K562 (cell line): ENCODE results near the gene PRSS56. TPM values are rescaled to one million over a fixed set of nuclear protein-coding genes. Genes with fewer than 3 reads are reported as not detected.

ENCODE experiments used
- ATAC-seq: fragments of 200-7000 bp; cut with Tn5 transposase; 3 replicates; pipeline ENCODE4 v1.9.1; 2020; ENCODE audit warnings: moderate library complexity
- BruUV-seq: library from RNA; stranded (reverse); fragments of 400-500 nt; replicated peaks from 2 replicates; lab custom pipeline; 2021; lab: Mats Ljungman, UMichigan
- CTCF ChIA-PET: fragments of 300-600 bp; formaldehyde crosslinking; extraction: SDS; loops from one replicate; lab custom pipeline; 2021; ENCODE audit warnings: low intra/inter-chr PET ratio; lab: Yijun Ruan, JAX
- POLR2A ChIA-PET: fragments of 300-600, 350-650 bp; sonication (Branson Sonifier 250); formaldehyde crosslinking; extraction: SDS; loops from one replicate; lab custom pipeline; 2021; ENCODE audit warnings: antibody characterized with exemption, inconsistent platforms; lab: Yijun Ruan, JAX
- DNase-seq, 4 experiments: peaks; one replicate each; pipeline versions ENCODE4 v3.0.0 to v3.0.0-alpha.2; 2011 to 2018; ENCODE audit warnings: low spot score in 3 of 4, mixed read lengths in 3 of 4; ENCODE audit errors: extremely low read depth in 1 of 4
- FAIRE-seq: peaks from 2 replicates; lab custom pipeline; 2011; peaks lifted over from hg19 to GRCh38; lab: Jason Lieb, UNC
- H2AFZ ChIP-seq: 2 replicates; pipeline ENCODE4 v1.6.0; 2011; ENCODE audit warnings: low read depth, low read length, control low read depth, inconsistent platforms
- H3K27ac ChIP-seq: fragments of 200-600 bp; 3 replicates; pipeline ENCODE4 v1.8.0; 2011; ENCODE audit warnings: low read depth, mild to moderate bottlenecking, control low read depth, inconsistent platforms, low read length, moderate library complexity, mixed read lengths; ENCODE audit errors: extremely low read depth
- H3K27me3 ChIP-seq, 2 experiments: fragments of 300-600 bp in 1 of 2; 2 replicates in 1 of 2; 3 replicates in 1 of 2; pipeline versions ENCODE4 v1.6.0 to v1.8.0; 2011; ENCODE audit warnings: inconsistent platforms in 2 of 2, low read length in 2 of 2, mild to moderate bottlenecking in 1 of 2, mixed read lengths in 1 of 2, moderate library complexity in 1 of 2; ENCODE audit not compliant: control insufficient read depth in 2 of 2, insufficient read depth in 2 of 2
- H3K36me3 ChIP-seq: fragments of 300-600 bp; 3 replicates; pipeline ENCODE4 v1.8.0; 2011; ENCODE audit warnings: mild to moderate bottlenecking, low read length, inconsistent platforms; ENCODE audit not compliant: control insufficient read depth, insufficient read depth
- H3K4me1 ChIP-seq, 2 experiments: fragments of 200-600 bp in 1 of 2; replicated peaks in 1 of 2; 2 replicates in 1 of 2; 3 replicates in 1 of 2; pipeline versions ENCODE4 v1.5.1 to v1.8.0; 2011; ENCODE audit warnings: inconsistent platforms in 2 of 2, low read length in 2 of 2, mild to moderate bottlenecking in 1 of 2, mixed read lengths in 1 of 2, moderate library complexity in 1 of 2; ENCODE audit not compliant: control insufficient read depth in 2 of 2, insufficient read depth in 2 of 2
- H3K4me2 ChIP-seq: 2 replicates; pipeline ENCODE4 v1.6.1; 2011; ENCODE audit warnings: low read length, control low read depth, inconsistent platforms, mixed read lengths; ENCODE audit not compliant: insufficient read depth
- H3K4me3 ChIP-seq: fragments of 200-600 bp; sonication (generic), shearing (Covaris generic); 2 replicates; pipeline ENCODE4 v1.5.1; 2016; ENCODE audit warnings: control low read depth, inconsistent platforms
- H3K79me2 ChIP-seq: fragments of 200-600 bp; 3 replicates; pipeline ENCODE4 v1.8.0; 2011; ENCODE audit warnings: low read length, inconsistent platforms; ENCODE audit not compliant: control insufficient read depth, insufficient read depth
- H3K9ac ChIP-seq, 2 experiments: 2 replicates each; pipeline versions ENCODE4 v1.6.0 to v1.6.1; 2011; ENCODE audit warnings: low read depth in 2 of 2, low read length in 2 of 2, control low read depth in 1 of 2, inconsistent platforms in 1 of 2, mild to moderate bottlenecking in 1 of 2, mixed read lengths in 1 of 2; ENCODE audit not compliant: insufficient read depth in 1 of 2
- H3K9me1 ChIP-seq: one replicate; pipeline ENCODE4 v1.6.0; 2011; ENCODE audit warnings: inconsistent platforms, mild to moderate bottlenecking, low read length, moderate library complexity; ENCODE audit not compliant: control insufficient read depth, insufficient read depth
- H3K9me3 ChIP-seq: replicated peaks from 2 replicates; pipeline ENCODE4 v1.5.1; 2011; ENCODE audit warnings: low read depth, low read length, inconsistent platforms; ENCODE audit not compliant: control insufficient read depth, insufficient read depth
- H4K20me1 ChIP-seq: replicated peaks from 2 replicates; pipeline ENCODE4 v1.6.1; 2011; ENCODE audit warnings: low read length, inconsistent platforms, mixed read lengths; ENCODE audit not compliant: control insufficient read depth, insufficient read depth
- CHCHD3 ChIP-seq: fragments of 250-450 bp; sonication (Bioruptor Pico); IDR thresholded peaks from 2 replicates; pipeline ENCODE4 v2.1.2; 2022; ENCODE audit warnings: mild to moderate bottlenecking
- CHD4 ChIP-seq: fragments of 200-600 bp; sonication (generic); IDR thresholded peaks from 3 replicates; pipeline ENCODE4 v1.6.1; 2012; ENCODE audit warnings: low read depth, mild to moderate bottlenecking, mixed read lengths, low read length, inconsistent platforms; ENCODE audit not compliant: insufficient read depth, insufficient replicate concordance, poor library complexity, severe bottlenecking
- ELF4 ChIP-seq: fragments of 450-650 bp; formaldehyde crosslinking; IDR thresholded peaks from 2 replicates; pipeline ENCODE4 v1.4.0; 2022; ENCODE audit warnings: missing genetic modification characterization
- ELK3 ChIP-seq: fragments of 450-650 bp; formaldehyde crosslinking; IDR thresholded peaks from 2 replicates; pipeline ENCODE4 v1.4.0; 2020; ENCODE audit warnings: mild to moderate bottlenecking
- HNRNPL ChIP-seq: fragments of 200-400 bp; formaldehyde crosslinking; IDR thresholded peaks from 2 replicates; pipeline ENCODE4 v1.6.1; 2017; ENCODE audit warnings: low read depth, mild to moderate bottlenecking, low read length
- NR2C2 ChIP-seq, 2 experiments: fragments of 200-800 bp in 1 of 2; sonication (Bioruptor generic) in 1 of 2; sonication (generic) in 1 of 2; formaldehyde crosslinking in 1 of 2; IDR thresholded peaks; 2 replicates each; pipeline versions ENCODE4 v1.6.1 to v1.8.0; 2016 to 2022; ENCODE audit warnings: mild to moderate bottlenecking in 1 of 2, missing compliant biosample characterization in 1 of 2, missing genetic modification characterization in 1 of 2, missing genetic modification reagents in 1 of 2
- SMAD3 ChIP-seq: fragments of 450-650 bp; formaldehyde crosslinking; conservative IDR thresholded peaks from 2 replicates; pipeline ENCODE4 v1.4.0; 2020; ENCODE audit warnings: mild to moderate bottlenecking
- TEAD1 ChIP-seq, 2 experiments: fragments of 450-650 bp in 1 of 2; sonication (generic) in 1 of 2; formaldehyde crosslinking; IDR thresholded peaks; 2 replicates each; pipeline versions ENCODE4 v1.4.0 to v1.8.0; 2020 to 2022; ENCODE audit warnings: mild to moderate bottlenecking in 2 of 2, missing genetic modification reagents in 1 of 2
- WGBS: fragments of 100-300 bp; shearing (Covaris generic); methylation state at CpG from one replicate; pipeline ENCODE4 v1.1.6; 2016; ENCODE audit warnings: low coverage, mixed read lengths; ENCODE audit not compliant: insufficient coverage; ENCODE audit errors: missing lambda C conversion rate; 5-methylcytosine and 5-hydroxymethylcytosine counted together
- in situ Hi-C: fragments of 300-500 bp; cut with MboI; formaldehyde crosslinking; loops from 4 replicates; pipeline ENCODE4 v1.15.0; 2018; ENCODE audit warnings: inconsistent platforms, mixed read lengths
- intact Hi-C: fragments of 100-400 bp; cut with micrococcal nuclease; formaldehyde crosslinking; loops from 2 replicates; pipeline ENCODE4 v1.14.2; 2022
- polyA plus RNA-seq, 8 experiments: library from polyadenylated mRNA; depleted of rRNA in 4 of 8; stranded (reverse) in 5 of 8; unstranded in 3 of 8; fragments of >200 nt; fragmentation: Nextera tagmentation in 2 of 8; fragmentation: Illumina TruSeq in 1 of 8; extraction: Ambion mirVana in 2 of 8; extraction: Trizol in 1 of 8; gene quantifications; 2 replicates each; pipeline versions ENCODE4 v1.2.1 to v1.2.3, GENCODE V29; 2011 to 2014; ENCODE audit warnings: inconsistent platforms in 1 of 8, missing spikeins in 1 of 8
- total RNA-seq, 7 experiments: library from RNA; depleted of rRNA in 6 of 7; stranded (reverse); fragments of >200 nt in 6 of 7; fragmentation: Illumina TruSeq in 2 of 7; extraction: Trizol in 2 of 7; gene quantifications; 2 replicates each; pipeline versions ENCODE4 v1.2.1 to v1.2.3, GENCODE V29; 2011 to 2021; ENCODE audit warnings: low replicate concordance in 1 of 7

Gene PRSS56
- total and polyA plus RNA-seq, 9 of the 15 experiments (the other 6 are each of a cell fraction or from before 2014, with no cell fraction given), result not detected

- intact Hi-C loops (no loop called here), in situ Hi-C loops (no loop called here)
- Histone ChIP-seq H3K27ac (no peak overlapping the region), H3K4me1 (no peaks in the 10 kb centered on the region), H3K9me1 (no peaks in the 10 kb centered on the region), H2AFZ (no peak overlapping the region), H3K36me3 (no peaks in the 10 kb centered on the region), H3K4me3 (no peak overlapping the region), H3K79me2 (no peaks in the 10 kb centered on the region), H3K27me3 (peaks cover 0 to 38% of the 10 kb centered on the region in 2 experiments; a peak in 2 of 5 replicates), H3K9me3 (no peaks in the 10 kb centered on the region), H3K9ac (no peak overlapping the region), H4K20me1 (no peaks in the 10 kb centered on the region), H3K4me2 (no peak overlapping the region)
- WGBS, result 10% methylated on average over 17 of the region's 24 CpGs
- TF ChIP-seq SMAD3, result no peak
- ChIA-PET POLR2A (interaction anchor here (0.6 to 1.2 kb wide), 2 partner anchors 14 to 15 kb away, joined by 3 read pairs; no protein-coding TSS in a partner anchor), CTCF (no interaction called here)
- no peak for FAIRE-seq
- ATAC-seq, result no peak
- no peak for DNase-seq
- BruUV-seq, result no TSS peak
These were observed 27.1 kb upstream of the PRSS56 start for GRCh38 chr2:232492963-232493700.

- ChIA-PET POLR2A (interaction anchor here (0.7 to 1.2 kb wide), 2 partner anchors 16 to 65 kb away, joined by 3 read pairs; no protein-coding TSS in a partner anchor), CTCF (no interaction called here)
- Histone ChIP-seq H3K4me1 (no peaks in the 10 kb centered on the region), H3K27me3 (peaks cover 0 to 39% of the 10 kb centered on the region in 2 experiments; a peak in 2 of 5 replicates), H3K4me3 (no peak overlapping the region), H3K36me3 (no peaks in the 10 kb centered on the region), H4K20me1 (no peaks in the 10 kb centered on the region), H3K9me3 (no peaks in the 10 kb centered on the region), H3K9me1 (no peaks in the 10 kb centered on the region), H3K4me2 (no peak overlapping the region), H3K79me2 (no peaks in the 10 kb centered on the region), H3K9ac (no peak overlapping the region), H3K27ac (no peak overlapping the region), H2AFZ (no peak overlapping the region)
- no peak for DNase-seq
- 2% methylated on average over 8 of the region's 10 CpGs for WGBS
- BruUV-seq, result no TSS peak
- FAIRE-seq, result no peak
- no peak for ATAC-seq
- in situ Hi-C loops (no loop called here), intact Hi-C loops (no loop called here)
- no peak for TF ChIP-seq TEAD1 (CRISPR knock-in tag; IDR thresholded peaks at IDR 0.05)
- TF ChIP-seq CHD4, result no peak
- no peak for TF ChIP-seq ELK3 (CRISPR knock-in tag)
- no peak for TF ChIP-seq CHCHD3
- no peak for TF ChIP-seq NR2C2 (CRISPR knock-in tag; IDR thresholded peaks at IDR 0.05)
- no peak for TF ChIP-seq NR2C2 (tag; IDR thresholded peaks at IDR 0.05)
- no peak for TF ChIP-seq HNRNPL
- TF ChIP-seq ELF4 (CRISPR knock-in tag), result no peak
These were observed 26.3 kb upstream of the PRSS56 start for GRCh38 chr2:232493701-232494474.
